Endothelial cell of umbilical vein (primary cell): ENCODE results near the gene KIF19.

Experiments
- EZH2 ChIP-seq: IDR thresholded peaks from 2 replicates; pipeline ENCODE4 v1.6.1; 2012; ENCODE audit warnings: borderline replicate concordance, low read depth, mild to moderate bottlenecking, moderate library complexity, low read length, inconsistent platforms; ENCODE audit not compliant: severe bottlenecking
- FOS ChIP-seq: IDR thresholded peaks from 2 replicates; pipeline ENCODE4 v1.6.1; 2011; ENCODE audit warnings: mild to moderate bottlenecking, low read length, moderate library complexity, borderline replicate concordance; ENCODE audit not compliant: insufficient read depth
- JUN ChIP-seq: IDR thresholded peaks from 2 replicates; pipeline ENCODE4 v1.6.1; 2011; ENCODE audit warnings: borderline replicate concordance, low read depth; ENCODE audit not compliant: insufficient read length, insufficient read depth
- MYC ChIP-seq: IDR thresholded peaks from one replicate; pipeline ENCODE4 v1.6.1; 2011; ENCODE audit warnings: mild to moderate bottlenecking, low read depth, low read length
- POLR2A ChIP-seq: IDR thresholded peaks from 2 replicates; pipeline ENCODE4 v1.6.1; 2012; ENCODE audit warnings: low read depth, mild to moderate bottlenecking, control low read depth, low read length
- POLR2AphosphoS5 ChIP-seq: IDR thresholded peaks from 2 replicates; pipeline ENCODE4 v1.6.1; 2012; ENCODE audit warnings: low read depth, mild to moderate bottlenecking, control low read depth, low read length, moderate library complexity; ENCODE audit not compliant: insufficient read depth
- TF ChIP-seq, protein P1 (sequence below), 2 donors: IDR thresholded peaks; 1 replicate in 1 of 2; 2 replicates in 1 of 2; pipeline ENCODE4 v1.5.1; 2011; ENCODE audit warnings: low read length in 2 of 2, mild to moderate bottlenecking in 2 of 2, moderate library complexity in 2 of 2, control low read depth in 1 of 2, inconsistent platforms in 1 of 2, low read depth in 1 of 2; ENCODE audit not compliant: insufficient read depth in 1 of 2; ENCODE audit errors: extremely low read depth in 1 of 2
- TF ChIP-seq, protein P2 (sequence below): IDR thresholded peaks from 2 replicates; pipeline ENCODE4 v1.6.1; 2011; ENCODE audit not compliant: insufficient read depth, insufficient read length

- TF ChIP-seq POLR2A (no peak), MYC (no peak), POLR2AphosphoS5 (no peak), EZH2 (no peak), JUN (no peak), FOS (no peak)
- TF ChIP-seq, protein P1, sequence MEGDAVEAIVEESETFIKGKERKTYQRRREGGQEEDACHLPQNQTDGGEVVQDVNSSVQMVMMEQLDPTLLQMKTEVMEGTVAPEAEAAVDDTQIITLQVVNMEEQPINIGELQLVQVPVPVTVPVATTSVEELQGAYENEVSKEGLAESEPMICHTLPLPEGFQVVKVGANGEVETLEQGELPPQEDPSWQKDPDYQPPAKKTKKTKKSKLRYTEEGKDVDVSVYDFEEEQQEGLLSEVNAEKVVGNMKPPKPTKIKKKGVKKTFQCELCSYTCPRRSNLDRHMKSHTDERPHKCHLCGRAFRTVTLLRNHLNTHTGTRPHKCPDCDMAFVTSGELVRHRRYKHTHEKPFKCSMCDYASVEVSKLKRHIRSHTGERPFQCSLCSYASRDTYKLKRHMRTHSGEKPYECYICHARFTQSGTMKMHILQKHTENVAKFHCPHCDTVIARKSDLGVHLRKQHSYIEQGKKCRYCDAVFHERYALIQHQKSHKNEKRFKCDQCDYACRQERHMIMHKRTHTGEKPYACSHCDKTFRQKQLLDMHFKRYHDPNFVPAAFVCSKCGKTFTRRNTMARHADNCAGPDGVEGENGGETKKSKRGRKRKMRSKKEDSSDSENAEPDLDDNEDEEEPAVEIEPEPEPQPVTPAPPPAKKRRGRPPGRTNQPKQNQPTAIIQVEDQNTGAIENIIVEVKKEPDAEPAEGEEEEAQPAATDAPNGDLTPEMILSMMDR (IDR thresholded peaks at IDR 0.05; ENCODE audit: extremely low read depth in 1 of 2, insufficient read depth in 1 of 2, low read depth in 1 of 2, low read length in 2 of 2) = no peak
- TF ChIP-seq, protein P2, sequence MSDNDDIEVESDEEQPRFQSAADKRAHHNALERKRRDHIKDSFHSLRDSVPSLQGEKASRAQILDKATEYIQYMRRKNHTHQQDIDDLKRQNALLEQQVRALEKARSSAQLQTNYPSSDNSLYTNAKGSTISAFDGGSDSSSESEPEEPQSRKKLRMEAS = no peak
Measured at GRCh38 chr17:74394275-74394950, 68.4 kb downstream of the KIF19 start.
